GM13976 (cell line): Measurements from ENCODE around the gene SLC35D1.

Experiments
- DNase-seq: peaks from one replicate; pipeline ENCODE4 v3.0.0; 2012; ENCODE audit warnings: low spot score
- in situ Hi-C: fragments of 300-500 bp; cut with MboI; formaldehyde crosslinking; loops from one replicate; pipeline ENCODE4 v1.12.0; 2022; ENCODE audit warnings: low sequenced_read_pairs, mixed read lengths, inconsistent platforms; ENCODE audit not compliant: unreplicated experiment
- TF ChIP-seq, protein P1 (sequence below): IDR thresholded peaks from 2 replicates; pipeline ENCODE4 v1.5.1; 2012; ENCODE audit warnings: borderline replicate concordance, mild to moderate bottlenecking; ENCODE audit not compliant: insufficient read depth; ENCODE audit errors: extremely low read depth, missing control alignments, control extremely low read depth

The SLC35D1 gene

DNA sequence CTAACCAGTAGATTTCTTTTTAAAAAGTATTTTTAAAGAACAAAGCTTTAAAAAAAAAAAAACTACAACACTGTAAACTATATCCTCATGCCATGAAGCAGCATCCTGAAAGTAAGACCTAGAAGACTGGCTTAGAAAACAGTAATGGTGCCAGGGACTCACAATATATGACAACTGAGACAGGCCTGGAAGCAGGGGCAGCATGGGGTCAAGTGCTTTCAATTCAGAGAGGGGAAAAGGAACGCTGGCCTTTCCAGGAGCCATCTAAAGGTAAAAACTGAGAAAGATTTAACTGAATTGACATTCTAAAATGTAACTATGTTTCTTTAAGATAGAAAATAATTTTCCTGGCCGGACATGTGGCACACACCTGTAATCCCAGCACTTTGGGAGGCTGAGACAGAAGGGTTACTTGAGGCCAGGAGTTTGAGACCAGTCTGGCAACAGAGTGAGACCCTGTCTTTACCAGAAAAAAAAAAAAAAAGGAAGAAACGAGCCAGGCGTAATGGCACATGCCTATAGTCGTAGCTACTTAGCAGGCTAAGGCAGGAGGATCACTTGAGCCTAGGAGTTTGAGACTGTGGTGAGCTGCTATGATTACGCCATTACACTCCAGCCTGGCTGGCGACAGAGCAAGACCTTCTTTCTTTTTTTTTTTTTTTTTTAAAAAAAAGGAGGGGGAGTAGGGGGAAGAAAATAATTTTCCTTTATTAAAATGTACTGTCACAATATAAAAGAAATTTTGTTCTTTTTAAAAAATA lies 54.1 kb downstream of the SLC35D1 start:
- no peak for DNase-seq
- in situ Hi-C loops, result loop anchor here (10.0 to 25.0 kb wide), 3 partner anchors 145 to 487 kb away; no protein-coding TSS in a partner anchor
- TF ChIP-seq, protein P1, sequence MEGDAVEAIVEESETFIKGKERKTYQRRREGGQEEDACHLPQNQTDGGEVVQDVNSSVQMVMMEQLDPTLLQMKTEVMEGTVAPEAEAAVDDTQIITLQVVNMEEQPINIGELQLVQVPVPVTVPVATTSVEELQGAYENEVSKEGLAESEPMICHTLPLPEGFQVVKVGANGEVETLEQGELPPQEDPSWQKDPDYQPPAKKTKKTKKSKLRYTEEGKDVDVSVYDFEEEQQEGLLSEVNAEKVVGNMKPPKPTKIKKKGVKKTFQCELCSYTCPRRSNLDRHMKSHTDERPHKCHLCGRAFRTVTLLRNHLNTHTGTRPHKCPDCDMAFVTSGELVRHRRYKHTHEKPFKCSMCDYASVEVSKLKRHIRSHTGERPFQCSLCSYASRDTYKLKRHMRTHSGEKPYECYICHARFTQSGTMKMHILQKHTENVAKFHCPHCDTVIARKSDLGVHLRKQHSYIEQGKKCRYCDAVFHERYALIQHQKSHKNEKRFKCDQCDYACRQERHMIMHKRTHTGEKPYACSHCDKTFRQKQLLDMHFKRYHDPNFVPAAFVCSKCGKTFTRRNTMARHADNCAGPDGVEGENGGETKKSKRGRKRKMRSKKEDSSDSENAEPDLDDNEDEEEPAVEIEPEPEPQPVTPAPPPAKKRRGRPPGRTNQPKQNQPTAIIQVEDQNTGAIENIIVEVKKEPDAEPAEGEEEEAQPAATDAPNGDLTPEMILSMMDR, result no peak

DNA sequence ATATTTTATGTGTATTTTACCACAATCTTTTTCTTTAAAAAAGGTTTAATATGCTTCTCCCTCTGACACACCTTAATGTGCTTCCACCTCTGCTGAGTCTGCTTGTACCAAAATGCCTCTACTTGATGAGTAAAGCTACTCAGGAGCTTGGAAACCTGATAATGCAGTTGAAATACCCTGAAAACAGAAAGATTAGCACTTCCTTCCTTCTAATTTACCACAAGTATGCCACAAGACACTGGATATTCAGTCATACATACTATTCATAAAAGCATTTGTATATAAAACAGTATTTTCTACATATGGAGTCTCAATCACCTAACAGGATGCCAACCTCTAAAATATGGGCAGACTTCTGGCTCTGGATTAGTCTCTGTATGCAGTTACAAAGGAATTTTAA lies 55.0 kb downstream of the SLC35D1 start:
- TF ChIP-seq, protein P1, result no peak
- in situ Hi-C loops, result loop anchor here (10.0 kb wide), 2 partner anchors 146 to 206 kb away; no protein-coding TSS in a partner anchor
- DNase-seq, result no peak

DNA sequence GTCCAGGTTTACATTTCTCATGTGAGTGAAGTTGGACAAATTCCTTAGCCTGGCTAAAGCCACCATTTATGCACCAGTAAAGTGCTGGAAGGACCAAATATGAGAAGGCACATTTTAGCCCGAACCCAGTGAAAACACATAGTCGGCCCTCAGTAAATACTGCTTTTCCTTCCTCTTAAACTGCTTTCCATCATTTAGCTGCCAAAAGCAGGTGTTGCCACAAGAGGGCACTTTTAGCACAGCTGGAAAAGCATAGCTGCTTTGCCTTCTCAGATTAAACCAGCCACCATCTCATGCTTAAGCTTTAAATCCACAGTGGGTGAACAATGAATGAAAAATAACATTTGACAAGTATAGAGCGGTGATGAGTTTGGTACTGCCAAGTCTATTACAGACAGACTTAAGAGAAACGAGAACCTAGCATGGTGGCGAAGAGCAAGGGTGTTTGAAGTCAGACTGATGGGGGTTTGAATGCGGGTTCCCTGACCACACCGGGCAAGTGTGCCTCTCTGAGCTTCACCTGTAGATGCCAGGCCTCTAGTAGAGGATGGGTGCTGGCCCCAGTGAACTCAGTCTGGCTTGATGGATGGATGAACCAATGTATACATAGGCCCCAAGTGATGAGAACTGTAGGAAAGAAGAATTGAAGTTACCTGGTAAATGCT lies 57.8 kb downstream of the SLC35D1 start:
- in situ Hi-C loops, result loop anchor here (10.0 kb wide), 2 partner anchors 149 to 209 kb away; no protein-coding TSS in a partner anchor
- TF ChIP-seq, protein P1, result peak; percentile 77
- peak; percentile 40 for DNase-seq

DNA sequence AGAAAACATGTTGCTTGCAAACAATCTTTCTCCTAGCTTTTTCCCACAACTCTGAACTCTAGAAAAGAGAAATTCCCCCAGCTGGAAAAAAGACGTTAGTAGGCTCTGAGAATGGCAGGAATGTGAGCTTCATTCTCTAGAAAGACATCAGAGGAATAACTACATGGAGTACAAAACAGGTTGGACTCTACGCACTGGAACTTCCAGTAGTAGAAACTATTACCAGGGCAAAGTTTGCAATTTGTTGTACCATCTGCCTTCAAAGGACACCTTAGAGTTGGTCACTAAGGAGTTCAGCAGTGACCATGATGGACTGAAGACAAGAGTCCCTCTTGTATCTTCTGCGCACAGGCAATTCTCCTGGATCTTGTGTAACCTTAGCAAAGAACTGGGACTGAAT lies 60.9 kb downstream of the SLC35D1 start:
- TF ChIP-seq, protein P1, result no peak
- in situ Hi-C loops, result loop anchor here (10.0 kb wide), 2 partner anchors 152 to 212 kb away; no protein-coding TSS in a partner anchor

DNA sequence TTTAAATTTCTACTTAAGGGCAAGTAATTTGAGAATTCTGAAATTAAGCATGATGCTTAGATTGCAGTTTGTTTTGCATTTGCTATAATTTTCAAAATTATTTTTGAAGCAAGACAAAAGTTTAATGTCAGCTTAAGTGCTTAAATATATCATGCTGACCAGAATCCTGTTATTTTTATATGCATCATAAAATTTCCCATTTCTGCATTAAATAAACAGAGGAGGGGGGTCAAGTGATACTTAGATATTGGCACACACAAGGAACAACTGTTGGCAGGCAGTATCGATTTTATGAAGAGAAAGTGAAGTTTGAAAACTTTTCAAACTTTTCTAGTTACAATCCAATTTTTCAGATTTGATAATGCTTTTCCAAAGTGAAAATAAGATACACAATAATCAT lies 68.1 kb downstream of the SLC35D1 start:
- in situ Hi-C loops, result no loop called here
- no peak for DNase-seq
- TF ChIP-seq, protein P1, result no peak

More for the DNA sequence above, 60.9 kb downstream of the SLC35D1 start:
- no peak for DNase-seq

DNA sequence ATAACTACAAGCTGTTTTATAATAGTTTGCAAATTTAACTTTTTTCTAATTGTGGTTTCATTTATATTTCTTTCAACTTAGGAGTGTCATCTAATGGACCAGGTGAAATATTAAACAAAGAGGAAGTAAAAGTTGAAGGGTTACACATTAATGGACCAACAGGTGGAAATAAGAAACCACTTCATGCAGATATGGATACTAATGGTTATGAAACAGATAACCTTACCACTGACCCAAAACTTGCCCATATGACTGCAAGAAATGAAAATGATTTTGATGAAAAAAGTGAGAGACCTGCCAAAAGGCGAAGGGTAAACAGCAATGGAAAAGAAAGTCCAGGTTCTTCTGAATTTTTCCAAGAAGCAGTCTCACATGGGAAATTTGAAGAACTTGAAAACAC lies 69.5 kb downstream of the SLC35D1 start:
- in situ Hi-C loops, result no loop called here

More for the DNA sequence above, 69.5 kb downstream of the SLC35D1 start:
- TF ChIP-seq, protein P1, result no peak
- DNase-seq, result peak; percentile 27
